Astrocyte (in vitro differentiated cells and primary cell): ENCODE measurements around the gene ERCC5. TPM values are rescaled to one million over a fixed set of nuclear protein-coding genes. Genes with fewer than 3 reads are reported as not detected.
A peak's percentile ranks its signal among the peaks of the same experiment; 100 is the strongest.

Source experiments
- DNase-seq: peaks from one replicate; pipeline ENCODE4 v3.0.0-alpha.2; 2010; ENCODE audit warnings: low read depth
- FAIRE-seq: peaks from 2 replicates; lab custom pipeline; 2011; peaks lifted over from hg19 to GRCh38; lab: Jason Lieb, UNC
- H2AFZ ChIP-seq: 2 replicates; pipeline ENCODE4 v1.6.0; 2012; ENCODE audit warnings: low read depth, low read length, inconsistent platforms
- H3K27ac ChIP-seq: 2 replicates; pipeline ENCODE4 v1.5.1; 2011; ENCODE audit warnings: low read depth, low read length, inconsistent platforms
- H3K27me3 ChIP-seq: 2 replicates; pipeline ENCODE4 v1.6.0; 2011; ENCODE audit warnings: low read length, inconsistent platforms; ENCODE audit not compliant: insufficient read depth
- H3K36me3 ChIP-seq: 2 replicates; pipeline ENCODE4 v1.5.1; 2011; ENCODE audit warnings: low read length, inconsistent platforms; ENCODE audit not compliant: insufficient read depth
- H3K4me1 ChIP-seq: 2 replicates; pipeline ENCODE4 v1.5.1; 2011; ENCODE audit warnings: low read length, inconsistent platforms; ENCODE audit not compliant: insufficient read depth
- H3K4me2 ChIP-seq: 2 replicates; pipeline ENCODE4 v1.6.0; 2012; ENCODE audit warnings: low read length, inconsistent platforms
- H3K4me3 ChIP-seq: 2 replicates; pipeline ENCODE4 v1.5.1; 2011; ENCODE audit warnings: low read depth, mild to moderate bottlenecking, low read length, inconsistent platforms; ENCODE audit not compliant: insufficient read depth
- H3K79me2 ChIP-seq: 2 replicates; pipeline ENCODE4 v1.6.0; 2012; ENCODE audit warnings: mild to moderate bottlenecking, low read length, inconsistent platforms; ENCODE audit not compliant: insufficient read depth
- H3K9ac ChIP-seq: 2 replicates; pipeline ENCODE4 v1.6.0; 2012; ENCODE audit warnings: mild to moderate bottlenecking, low read length, inconsistent platforms
- H3K9me3 ChIP-seq: 2 replicates; pipeline ENCODE4 v1.5.1; 2012; ENCODE audit warnings: low read depth, mild to moderate bottlenecking, low read length, inconsistent platforms; ENCODE audit not compliant: insufficient read depth
- H4K20me1 ChIP-seq: 2 replicates; pipeline ENCODE4 v1.6.0; 2012; ENCODE audit warnings: low read length, inconsistent platforms; ENCODE audit not compliant: insufficient read depth
- H3K27ac Mint-ChIP-seq: one replicate; pipeline ENCODE4 v1.8.0; 2021; ENCODE audit warnings: mild to moderate bottlenecking, mixed read lengths; ENCODE audit not compliant: unreplicated experiment
- H3K27me3 Mint-ChIP-seq: one replicate; pipeline ENCODE4 v1.8.0; 2021; ENCODE audit warnings: low read depth, mixed read lengths; ENCODE audit not compliant: unreplicated experiment
- H3K36me3 Mint-ChIP-seq: one replicate; pipeline ENCODE4 v1.8.0; 2021; ENCODE audit warnings: low read depth, mixed read lengths; ENCODE audit not compliant: unreplicated experiment
- H3K4me1 Mint-ChIP-seq: one replicate; pipeline ENCODE4 v1.8.0; 2021; ENCODE audit warnings: low read depth, mixed read lengths; ENCODE audit not compliant: unreplicated experiment
- H3K4me3 Mint-ChIP-seq: one replicate; pipeline ENCODE4 v1.8.0; 2021; ENCODE audit warnings: mild to moderate bottlenecking, moderate library complexity, mixed read lengths; ENCODE audit not compliant: unreplicated experiment
- H3K9me3 Mint-ChIP-seq: one replicate; pipeline ENCODE4 v1.8.0; 2021; ENCODE audit warnings: mild to moderate bottlenecking, mixed read lengths; ENCODE audit not compliant: unreplicated experiment
- CTCF ChIP-seq: IDR thresholded peaks from 2 replicates; pipeline ENCODE4 v1.5.1; 2011; ENCODE audit warnings: low read depth, mild to moderate bottlenecking, inconsistent platforms, low read length, moderate library complexity; ENCODE audit not compliant: insufficient read depth
- EZH2 ChIP-seq: IDR thresholded peaks from 2 replicates; pipeline ENCODE4 v1.6.1; 2012; ENCODE audit warnings: mild to moderate bottlenecking, low read length, inconsistent platforms; ENCODE audit not compliant: insufficient read depth
- total RNA-seq: library from RNA; stranded (reverse); gene quantifications from 2 replicates; pipeline ENCODE4 v1.2.1, GENCODE V29; 2021

Gene ERCC5
- total RNA-seq, 1 donor from 2014 or later, result 42.9 TPM

DNA sequence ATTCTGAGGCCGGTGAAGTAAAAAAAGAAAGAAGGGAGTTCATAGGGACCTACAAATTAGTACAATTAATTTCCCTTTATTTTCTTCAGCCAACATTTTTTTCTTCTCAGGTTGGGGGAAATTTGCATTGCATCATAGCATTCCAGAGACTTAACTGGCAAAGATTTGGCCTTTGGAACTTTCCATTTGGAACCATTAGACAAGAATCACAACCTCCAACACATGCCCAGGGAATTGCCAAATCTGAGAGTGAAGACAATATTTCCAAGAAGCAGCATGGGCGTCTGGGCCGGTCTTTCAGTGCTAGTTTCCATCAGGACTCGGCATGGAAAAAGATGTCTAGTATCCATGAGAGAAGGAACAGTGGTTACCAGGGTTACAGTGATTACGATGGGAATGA, 6.4 kb upstream of the ERCC5 start:
- H3K9me3 Mint-ChIP-seq, result no peaks in the 10 kb centered on the region
- H3K9me3 ChIP-seq, result no peaks in the 10 kb centered on the region
- H3K4me3 ChIP-seq, result no peak overlapping the region
- peaks cover 9% of the 10 kb centered on the region for H3K36me3 ChIP-seq
- no peak overlapping the region for H3K4me2 ChIP-seq
- FAIRE-seq, result no peak
- no peak overlapping the region for H3K9ac ChIP-seq
- H2AFZ ChIP-seq, result no peak overlapping the region
- no peak overlapping the region for H3K27ac Mint-ChIP-seq
- TF ChIP-seq CTCF (no peak), EZH2 (no peak)
- H3K4me3 Mint-ChIP-seq, result no peak overlapping the region
- H3K4me1 ChIP-seq, result no peaks in the 10 kb centered on the region
- H3K36me3 Mint-ChIP-seq, result peaks cover 8% of the 10 kb centered on the region
- H3K4me1 Mint-ChIP-seq, result no peaks in the 10 kb centered on the region
- H3K27ac ChIP-seq, result no peak overlapping the region
- no peaks in the 10 kb centered on the region for H4K20me1 ChIP-seq
- H3K79me2 ChIP-seq, result no peaks in the 10 kb centered on the region
- no peaks in the 10 kb centered on the region for H3K27me3 Mint-ChIP-seq
- no peaks in the 10 kb centered on the region for H3K27me3 ChIP-seq
- DNase-seq, result peak; percentile 8

GRCh38 chr13:102845289-102845629, 573 bp upstream of the ERCC5 start:
- Histone ChIP-seq H3K4me2 (peak overlapping the region; percentile 85), H3K9me3 (no peaks in the 10 kb centered on the region), H3K27me3 (no peaks in the 10 kb centered on the region), H3K9ac (peak overlapping the region; percentile 92), H3K27ac (peak overlapping the region; percentile 94), H4K20me1 (peaks cover 18% of the 10 kb centered on the region), H3K36me3 (peaks cover 2% of the 10 kb centered on the region), H2AFZ (peak overlapping the region; percentile 96), H3K4me3 (peak overlapping the region; percentile 97), H3K79me2 (peaks cover 42% of the 10 kb centered on the region), H3K4me1 (peaks cover 3% of the 10 kb centered on the region)
- DNase-seq (no peak), FAIRE-seq (no peak)
- peak overlapping the region; percentile 95 for H3K4me3 Mint-ChIP-seq
- H3K9me3 Mint-ChIP-seq, result no peaks in the 10 kb centered on the region
- H3K36me3 Mint-ChIP-seq, result no peaks in the 10 kb centered on the region
- H3K4me1 Mint-ChIP-seq, result peaks cover 10% of the 10 kb centered on the region
- peak overlapping the region; percentile 97 for H3K27ac Mint-ChIP-seq
- TF ChIP-seq CTCF (no peak), EZH2 (no peak)
- H3K27me3 Mint-ChIP-seq, result no peaks in the 10 kb centered on the region

- DNase-seq, result peak; percentile 18
- TF ChIP-seq CTCF (no peak), EZH2 (no peak)
- Mint-ChIP-seq H3K4me1 (peaks cover 13% of the 10 kb centered on the region), H3K27ac (peak overlapping the region; percentile 97), H3K27me3 (no peaks in the 10 kb centered on the region), H3K36me3 (no peaks in the 10 kb centered on the region), H3K9me3 (no peaks in the 10 kb centered on the region), H3K4me3 (peak overlapping the region; percentile 95)
- FAIRE-seq, result no peak
- Histone ChIP-seq H3K4me3 (peak overlapping the region; percentile 97), H3K9me3 (no peaks in the 10 kb centered on the region), H3K79me2 (peaks cover 50% of the 10 kb centered on the region), H2AFZ (peak overlapping the region; percentile 96), H3K4me2 (peak overlapping the region; percentile 85), H3K27me3 (no peaks in the 10 kb centered on the region), H3K9ac (peak overlapping the region; percentile 92), H3K4me1 (peaks cover 3% of the 10 kb centered on the region), H3K27ac (peak overlapping the region; percentile 94), H4K20me1 (peaks cover 22% of the 10 kb centered on the region), H3K36me3 (peaks cover 2% of the 10 kb centered on the region)
Observed at GRCh38 chr13:102846261-102847015, 606 bp downstream of the ERCC5 start.
